Effector memory CD8-positive, alpha-beta T cell (primary cell): ENCODE data around the gene CCBE1.

ENCODE experiments used
- ATAC-seq: fragments of 150-1000 bp; cut with Tn5 transposase; replicated peaks from 2 replicates; pipeline ENCODE4 v1.10.0; 2021; ENCODE audit warnings: mild to moderate bottlenecking, moderate library complexity
- DNase-seq, 3 experiments: peaks; one replicate each; pipeline ENCODE4 v3.0.0; 2021
- H3K27ac Mint-ChIP-seq, 2 donors: one replicate each; pipeline ENCODE4 v1.8.0; 2022; ENCODE audit warnings: mild to moderate bottlenecking in 2 of 2, mixed read lengths in 2 of 2, moderate library complexity in 2 of 2
- H3K27me3 Mint-ChIP-seq, 2 donors: one replicate each; pipeline ENCODE4 v1.8.0; 2022; ENCODE audit warnings: mixed read lengths in 2 of 2
- H3K36me3 Mint-ChIP-seq: one replicate; pipeline ENCODE4 v1.8.0; 2022; ENCODE audit warnings: mild to moderate bottlenecking, moderate library complexity, mixed read lengths; ENCODE audit not compliant: insufficient read depth
- H3K4me1 Mint-ChIP-seq, 2 donors: one replicate each; pipeline ENCODE4 v1.8.0; 2022; ENCODE audit warnings: low read depth in 2 of 2, mixed read lengths in 2 of 2
- H3K4me3 Mint-ChIP-seq, 2 donors: one replicate each; pipeline ENCODE4 v1.8.0; 2022; ENCODE audit warnings: mild to moderate bottlenecking in 2 of 2, mixed read lengths in 2 of 2, moderate library complexity in 2 of 2
- H3K9me3 Mint-ChIP-seq, 2 donors: one replicate each; pipeline ENCODE4 v1.8.0; 2022; ENCODE audit warnings: mixed read lengths in 2 of 2

The CCBE1 gene

DNA sequence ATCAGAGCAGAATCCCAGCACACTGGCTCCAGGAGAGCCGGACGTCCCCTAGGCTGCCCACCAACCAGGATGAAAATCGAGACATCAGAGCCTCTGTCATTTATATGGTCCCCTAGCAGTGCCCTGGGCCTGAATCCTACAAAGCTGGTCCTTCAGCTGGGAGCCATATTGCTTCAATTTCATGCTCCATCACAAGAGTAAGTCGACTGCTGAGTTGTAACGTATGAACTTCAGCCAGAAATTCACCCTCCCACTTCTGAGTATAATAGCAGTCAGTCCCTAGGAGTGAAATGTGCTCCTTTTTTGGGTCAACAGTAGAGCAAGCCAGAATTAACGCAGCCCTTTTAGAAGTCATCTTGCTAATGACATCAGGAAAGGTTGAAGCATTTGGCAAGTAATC, 126.4 kb downstream of the CCBE1 start:
- DNase-seq (no peak), ATAC-seq (no peak)
- peaks cover 0 to 2% of the 10 kb centered on the region in 2 donors for H3K9me3 Mint-ChIP-seq
- no peak overlapping the region for H3K4me3 Mint-ChIP-seq
- H3K4me1 Mint-ChIP-seq, result no peaks in the 10 kb centered on the region
- peaks cover 0 to 16% of the 10 kb centered on the region in 2 donors for H3K27me3 Mint-ChIP-seq
- H3K27ac Mint-ChIP-seq, result no peak overlapping the region
- no peaks in the 10 kb centered on the region for H3K36me3 Mint-ChIP-seq

DNA sequence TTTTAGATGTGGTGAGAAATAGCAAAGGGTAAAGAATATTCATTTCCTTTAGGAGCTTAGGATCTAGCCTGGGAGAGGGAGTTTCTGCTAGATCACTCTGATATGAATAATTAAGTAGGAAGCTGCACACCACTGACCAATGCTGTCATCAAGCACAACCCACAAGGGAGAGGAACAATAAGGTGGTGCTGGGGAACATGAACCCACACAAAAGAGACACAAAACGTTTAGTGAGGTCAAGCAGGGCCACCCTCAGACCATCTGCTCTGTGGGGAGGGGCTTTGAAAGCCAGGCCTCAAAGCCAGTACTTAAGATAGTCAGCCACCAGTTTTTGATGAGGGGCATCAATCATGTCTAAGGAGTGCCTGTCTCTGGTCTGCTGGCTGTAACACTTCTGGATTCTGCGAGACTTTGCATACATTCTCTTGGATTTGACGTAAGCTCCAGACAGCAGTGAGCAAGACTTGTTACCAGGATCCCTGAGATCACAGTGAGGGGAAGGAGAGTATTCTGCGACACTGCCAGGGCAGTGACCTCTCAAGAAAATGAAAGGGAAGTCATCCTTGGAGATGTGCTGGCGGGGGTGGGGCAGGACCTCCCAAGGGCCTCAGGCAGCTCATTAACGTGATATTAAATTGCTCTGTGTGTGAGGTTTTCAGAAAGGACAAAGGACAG, 127.0 kb downstream of the CCBE1 start:
- ATAC-seq, result no peak
- DNase-seq, result no peak
- no peak overlapping the region for H3K27ac Mint-ChIP-seq
- H3K36me3 Mint-ChIP-seq, result no peaks in the 10 kb centered on the region
- H3K4me1 Mint-ChIP-seq, result no peaks in the 10 kb centered on the region
- H3K4me3 Mint-ChIP-seq, result no peak overlapping the region
- peaks cover 0 to 16% of the 10 kb centered on the region in 2 donors for H3K27me3 Mint-ChIP-seq
- H3K9me3 Mint-ChIP-seq, result peaks cover 2% of the 10 kb centered on the region in 2 donors

DNA sequence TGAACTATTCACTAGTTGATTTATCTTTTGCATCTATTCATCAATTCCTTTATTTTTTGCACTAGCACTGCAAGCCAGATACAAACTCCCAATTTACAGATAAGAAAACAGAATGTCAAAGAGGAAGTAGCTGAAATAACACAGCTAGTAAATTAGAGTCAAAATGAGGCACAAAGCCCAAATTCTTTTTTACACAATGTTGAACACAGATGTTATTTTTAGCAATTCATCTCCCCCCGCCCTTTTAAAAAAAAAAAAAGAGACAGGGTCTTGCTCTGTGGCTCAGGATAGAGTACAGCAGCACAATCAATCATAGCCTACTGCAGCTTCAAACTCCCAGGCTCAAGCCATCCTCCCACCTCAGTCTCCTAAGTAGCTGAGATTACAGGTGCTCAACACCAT, 127.8 kb downstream of the CCBE1 start:
- no peaks in the 10 kb centered on the region for H3K36me3 Mint-ChIP-seq
- peaks cover 9% of the 10 kb centered on the region in 2 donors for H3K9me3 Mint-ChIP-seq
- H3K4me3 Mint-ChIP-seq, result no peak overlapping the region
- no peak for DNase-seq
- ATAC-seq, result no peak
- peaks cover 0 to 16% of the 10 kb centered on the region in 2 donors for H3K27me3 Mint-ChIP-seq
- H3K27ac Mint-ChIP-seq, result no peak overlapping the region
- H3K4me1 Mint-ChIP-seq, result no peaks in the 10 kb centered on the region

DNA sequence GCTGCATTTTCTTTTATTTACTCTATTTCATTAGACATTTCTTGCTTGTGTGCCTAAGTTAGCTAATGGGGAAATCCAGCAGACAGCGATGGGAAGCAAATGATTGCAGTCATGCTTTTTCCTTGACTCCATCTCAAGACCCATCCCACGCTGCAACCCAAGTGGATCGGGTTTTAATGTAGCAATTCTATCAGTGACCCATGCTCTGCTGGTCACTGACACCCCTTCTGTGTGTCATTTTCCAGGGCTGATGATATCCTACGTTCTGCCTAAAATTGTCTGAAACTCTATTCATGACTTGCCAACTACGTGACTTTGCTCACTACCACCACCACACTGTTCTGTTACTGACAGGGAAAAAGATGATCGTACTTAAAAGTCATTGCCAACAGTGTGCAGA, 129.8 kb downstream of the CCBE1 start:
- Mint-ChIP-seq H3K4me1 (no peaks in the 10 kb centered on the region), H3K36me3 (no peaks in the 10 kb centered on the region), H3K9me3 (peaks cover 9% of the 10 kb centered on the region in 2 donors), H3K27ac (no peak overlapping the region), H3K4me3 (no peak overlapping the region), H3K27me3 (peaks cover 0 to 16% of the 10 kb centered on the region in 2 donors)
- no peak for DNase-seq
- ATAC-seq, result no peak

DNA sequence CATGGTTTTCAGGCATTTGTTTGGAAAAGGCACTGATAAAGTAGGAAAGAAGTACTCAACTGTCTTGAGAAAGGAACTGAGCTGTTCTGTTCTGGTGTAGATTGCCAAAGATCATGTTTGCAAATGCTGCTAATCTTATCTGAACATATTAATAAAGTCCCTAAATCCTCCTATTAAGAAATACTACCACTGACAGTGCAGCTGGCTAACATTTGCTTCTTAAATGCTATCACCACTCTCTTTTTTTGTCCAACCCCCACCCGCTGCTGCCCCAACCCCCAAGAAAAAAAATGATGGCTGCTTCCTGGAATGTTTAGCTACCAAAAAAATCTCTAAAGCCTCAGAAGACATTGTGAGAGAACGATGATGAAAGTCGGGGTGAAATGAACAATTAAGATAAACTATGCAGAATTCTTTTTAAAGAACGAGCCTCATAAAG, 130.7 kb downstream of the CCBE1 start:
- H3K36me3 Mint-ChIP-seq, result no peaks in the 10 kb centered on the region

DNA sequence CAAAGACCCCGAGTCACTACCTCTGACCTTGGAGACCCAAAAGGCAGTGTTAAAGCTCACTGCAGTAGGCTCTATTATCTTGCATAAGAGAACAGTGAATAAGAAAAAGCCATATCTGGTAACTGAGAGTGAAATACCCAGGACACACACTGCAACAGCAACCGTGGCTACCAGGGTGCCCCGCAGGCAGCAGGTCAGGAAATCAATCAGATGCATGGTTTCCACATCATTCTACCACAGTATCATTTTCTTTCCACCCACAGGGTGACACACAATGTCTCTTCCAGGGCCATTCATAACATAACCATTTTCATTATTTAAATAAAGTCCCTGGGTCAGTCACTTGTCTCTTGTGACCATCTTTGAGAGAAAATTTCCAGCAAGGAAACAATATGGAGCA, 131.3 kb downstream of the CCBE1 start:
- H3K27ac Mint-ChIP-seq, result no peak overlapping the region
- no peaks in the 10 kb centered on the region for H3K4me1 Mint-ChIP-seq
- no peak for ATAC-seq
- H3K36me3 Mint-ChIP-seq, result no peaks in the 10 kb centered on the region
- no peak for DNase-seq
- H3K27me3 Mint-ChIP-seq, result peaks cover 0 to 16% of the 10 kb centered on the region in 2 donors
- no peak overlapping the region for H3K4me3 Mint-ChIP-seq
- peaks cover 9% of the 10 kb centered on the region in 2 donors for H3K9me3 Mint-ChIP-seq

More for the DNA sequence above, 130.7 kb downstream of the CCBE1 start:
- Mint-ChIP-seq H3K27me3 (peaks cover 0 to 16% of the 10 kb centered on the region in 2 donors), H3K27ac (no peak overlapping the region), H3K9me3 (peaks cover 9% of the 10 kb centered on the region in 2 donors), H3K4me3 (no peak overlapping the region), H3K4me1 (no peaks in the 10 kb centered on the region)
- DNase-seq (no peak), ATAC-seq (no peak)

DNA sequence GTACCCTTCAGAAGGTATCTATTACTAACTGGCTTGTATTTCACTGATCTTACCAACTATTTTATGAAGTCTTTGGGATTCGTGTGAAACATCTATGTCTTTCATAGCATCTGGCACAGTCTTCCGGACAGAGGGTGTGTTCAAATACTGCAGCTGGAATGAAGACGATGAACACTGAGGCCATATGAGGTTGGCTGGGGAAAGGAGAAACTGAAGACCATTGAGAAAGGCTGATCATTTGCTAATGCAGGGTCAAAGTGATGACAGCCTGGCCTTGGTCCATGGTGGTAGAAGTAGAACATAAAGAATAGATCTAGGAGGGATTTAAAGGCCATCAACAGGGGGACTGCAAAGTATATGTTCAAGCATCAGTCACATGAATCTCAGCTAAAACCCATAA, 132.7 kb downstream of the CCBE1 start:
- H3K4me1 Mint-ChIP-seq, result no peaks in the 10 kb centered on the region
- no peaks in the 10 kb centered on the region for H3K36me3 Mint-ChIP-seq
- no peak for DNase-seq
- H3K27me3 Mint-ChIP-seq, result peaks cover 0 to 10% of the 10 kb centered on the region in 2 donors
- ATAC-seq, result no peak
- H3K4me3 Mint-ChIP-seq, result no peak overlapping the region
- no peak overlapping the region for H3K27ac Mint-ChIP-seq
- peaks cover 6 to 9% of the 10 kb centered on the region in 2 donors for H3K9me3 Mint-ChIP-seq

DNA sequence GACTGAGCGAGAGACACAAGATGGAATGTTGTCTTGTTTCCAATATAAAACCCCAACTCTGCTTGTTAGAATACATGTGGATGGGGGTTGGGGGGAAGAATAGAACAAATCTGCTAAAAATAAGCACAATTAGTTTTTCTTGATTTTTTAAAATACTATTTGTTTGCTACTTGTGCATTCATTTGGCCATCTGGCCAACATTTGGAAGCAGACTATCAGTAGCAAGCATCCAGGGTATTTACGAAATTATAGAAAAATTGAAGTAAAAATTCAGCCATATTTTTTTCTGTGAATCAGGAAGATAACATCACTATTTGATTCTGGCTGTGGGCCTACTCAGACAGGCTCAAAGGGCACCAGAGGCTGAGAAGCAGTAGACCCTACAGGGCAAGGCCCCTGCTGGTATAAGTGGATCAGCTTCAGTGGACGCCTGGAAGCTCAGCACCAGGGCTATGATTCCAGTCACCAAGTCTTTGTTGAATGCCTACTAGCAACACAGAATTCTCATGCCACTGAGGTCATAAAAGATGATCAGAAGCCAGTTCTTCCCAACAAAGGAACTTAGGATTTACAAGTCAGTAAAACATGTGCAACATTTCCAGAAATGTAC, 133.9 kb downstream of the CCBE1 start:
- Mint-ChIP-seq H3K27ac (no peak overlapping the region), H3K36me3 (no peaks in the 10 kb centered on the region), H3K4me3 (no peak overlapping the region), H3K9me3 (peaks cover 6 to 9% of the 10 kb centered on the region in 2 donors), H3K27me3 (no peaks in the 10 kb centered on the region), H3K4me1 (no peaks in the 10 kb centered on the region)
- DNase-seq (no peak), ATAC-seq (no peak)

DNA sequence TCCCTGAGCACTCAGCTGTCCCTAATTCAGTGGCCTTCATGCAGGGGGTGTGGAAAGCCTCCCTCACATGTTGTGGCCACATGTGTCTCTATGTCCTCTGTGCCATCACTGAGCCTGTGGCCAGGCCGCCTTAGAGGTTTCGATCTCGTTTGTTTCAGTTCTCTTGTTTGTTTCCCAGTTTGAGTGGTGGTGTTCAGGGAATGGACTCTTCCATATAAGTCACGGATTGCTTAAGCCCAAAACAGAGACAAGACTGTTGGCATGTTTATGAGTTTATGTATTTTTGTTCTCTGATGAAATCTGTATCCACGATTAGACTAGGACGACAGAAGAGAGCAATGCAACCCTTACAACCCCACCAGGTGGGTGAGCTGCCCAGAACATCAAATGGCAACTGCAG, 134.5 kb downstream of the CCBE1 start:
- Mint-ChIP-seq H3K27me3 (no peaks in the 10 kb centered on the region), H3K27ac (no peak overlapping the region), H3K9me3 (peaks cover 6 to 12% of the 10 kb centered on the region in 2 donors), H3K4me3 (no peak overlapping the region), H3K36me3 (no peaks in the 10 kb centered on the region), H3K4me1 (no peaks in the 10 kb centered on the region)
- DNase-seq (no peak), ATAC-seq (no peak)

DNA sequence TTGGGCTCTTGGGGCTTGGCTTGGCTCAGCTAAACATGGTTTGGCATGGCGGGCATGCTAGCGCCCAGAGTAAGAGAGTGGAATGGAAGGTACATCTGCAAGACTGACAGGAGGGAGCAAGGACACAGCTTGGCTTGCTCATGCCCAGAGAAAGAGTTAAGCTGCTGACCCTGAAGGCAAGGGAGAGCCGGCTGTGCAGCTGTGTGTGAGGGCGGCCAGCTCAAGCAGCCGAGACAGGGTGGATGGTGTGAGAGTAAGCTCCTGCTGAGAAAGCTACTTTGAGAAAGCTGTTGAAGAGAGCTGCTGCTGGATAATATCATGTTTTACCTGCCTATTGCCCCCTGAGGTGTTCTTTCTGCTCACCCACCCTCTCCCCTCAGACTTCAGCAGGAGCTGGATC, 135.6 kb downstream of the CCBE1 start:
- no peak overlapping the region for H3K4me3 Mint-ChIP-seq

DNA sequence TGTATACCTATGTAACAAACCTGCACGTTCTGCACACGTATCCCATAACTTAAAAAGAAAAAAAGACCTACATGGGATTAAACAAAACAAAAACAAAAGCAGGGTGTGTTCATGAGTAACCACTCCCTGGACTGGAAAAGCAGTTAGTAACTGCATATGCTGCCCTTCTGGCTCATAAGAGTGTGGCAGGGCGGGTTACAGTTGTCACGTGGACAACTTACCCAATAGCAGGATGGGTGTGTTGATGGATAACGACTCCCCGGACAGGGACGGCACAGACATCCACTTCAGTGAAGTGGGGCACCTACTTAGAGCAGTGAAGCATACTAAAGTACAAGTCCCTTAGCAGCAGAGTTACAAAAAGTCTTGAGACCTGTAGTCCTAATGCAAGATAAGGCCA, 136.7 kb downstream of the CCBE1 start:
- DNase-seq (no peak), ATAC-seq (no peak)
- Mint-ChIP-seq H3K4me1 (no peaks in the 10 kb centered on the region), H3K9me3 (peaks cover 6 to 19% of the 10 kb centered on the region in 2 donors), H3K27ac (no peak overlapping the region), H3K27me3 (no peaks in the 10 kb centered on the region), H3K4me3 (no peak overlapping the region), H3K36me3 (no peaks in the 10 kb centered on the region)

More for the DNA sequence above, 135.6 kb downstream of the CCBE1 start:
- no peak for DNase-seq
- H3K36me3 Mint-ChIP-seq, result no peaks in the 10 kb centered on the region
- H3K27me3 Mint-ChIP-seq, result no peaks in the 10 kb centered on the region
- H3K9me3 Mint-ChIP-seq, result peaks cover 6 to 19% of the 10 kb centered on the region in 2 donors
- H3K27ac Mint-ChIP-seq, result no peak overlapping the region
- no peak for ATAC-seq
- no peaks in the 10 kb centered on the region for H3K4me1 Mint-ChIP-seq

DNA sequence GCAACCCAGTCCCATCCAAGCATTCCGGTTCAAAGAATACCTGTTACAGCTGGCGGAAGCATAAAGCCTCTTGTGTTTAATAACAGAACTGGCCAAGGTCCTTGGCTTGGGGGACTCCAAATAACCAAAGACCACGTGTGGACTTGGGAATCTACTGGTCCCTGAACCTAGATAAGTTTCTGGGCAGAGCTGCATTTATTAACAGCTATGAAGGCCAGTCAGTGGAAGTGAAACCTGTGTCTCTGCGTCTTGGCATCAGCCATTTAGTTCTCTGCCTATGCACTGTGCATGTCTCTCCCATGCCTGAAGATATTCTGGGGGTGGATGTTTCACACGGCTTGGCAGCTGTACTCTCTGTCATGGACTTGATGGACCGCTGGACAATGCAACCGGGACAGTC, 137.7 kb downstream of the CCBE1 start:
- Mint-ChIP-seq H3K27me3 (no peaks in the 10 kb centered on the region), H3K36me3 (no peaks in the 10 kb centered on the region), H3K4me1 (no peaks in the 10 kb centered on the region), H3K9me3 (peaks cover 1 to 10% of the 10 kb centered on the region in 2 donors), H3K4me3 (no peak overlapping the region), H3K27ac (no peak overlapping the region)
- no peak for DNase-seq
- ATAC-seq, result no peak

DNA sequence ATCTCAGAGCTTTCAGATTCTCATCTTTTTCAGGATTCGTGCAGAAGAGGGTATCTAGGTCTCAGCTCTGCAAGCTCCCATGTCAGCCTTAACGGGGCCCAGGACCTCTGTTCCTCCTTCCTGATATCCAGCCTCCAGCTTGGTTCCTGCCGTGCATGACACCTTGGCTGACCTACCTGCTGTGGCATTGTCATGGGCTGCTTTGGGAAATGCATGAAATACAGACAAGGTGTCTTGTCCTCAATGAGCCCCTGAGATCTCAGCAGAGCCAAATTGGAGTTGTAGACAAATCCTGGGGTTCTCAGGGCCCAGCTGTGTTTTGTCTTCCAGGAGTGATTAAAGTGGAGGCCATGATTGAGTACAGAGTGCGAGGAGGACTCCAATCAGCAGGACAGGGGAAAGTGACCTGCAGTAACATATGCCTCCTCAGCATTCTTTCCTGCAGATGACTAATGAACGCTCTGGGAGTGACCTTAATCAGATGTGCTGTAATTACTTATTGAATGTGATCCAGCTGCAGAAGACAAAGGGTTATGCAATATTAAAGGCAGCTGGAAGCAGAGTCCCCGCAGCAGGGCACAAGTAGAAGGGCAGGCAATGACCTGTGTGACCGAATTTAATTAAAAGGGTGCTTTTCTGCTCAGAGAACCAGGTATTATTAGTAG, 141.1 kb downstream of the CCBE1 start:
- ATAC-seq, result no peak
- Mint-ChIP-seq H3K4me1 (no peaks in the 10 kb centered on the region), H3K27ac (no peak overlapping the region), H3K9me3 (peaks cover 0 to 10% of the 10 kb centered on the region in 2 donors), H3K4me3 (no peak overlapping the region), H3K27me3 (no peaks in the 10 kb centered on the region), H3K36me3 (no peaks in the 10 kb centered on the region)
- DNase-seq, result no peak
